ENCODE data around the gene DCC.

Gene DCC

DNA sequence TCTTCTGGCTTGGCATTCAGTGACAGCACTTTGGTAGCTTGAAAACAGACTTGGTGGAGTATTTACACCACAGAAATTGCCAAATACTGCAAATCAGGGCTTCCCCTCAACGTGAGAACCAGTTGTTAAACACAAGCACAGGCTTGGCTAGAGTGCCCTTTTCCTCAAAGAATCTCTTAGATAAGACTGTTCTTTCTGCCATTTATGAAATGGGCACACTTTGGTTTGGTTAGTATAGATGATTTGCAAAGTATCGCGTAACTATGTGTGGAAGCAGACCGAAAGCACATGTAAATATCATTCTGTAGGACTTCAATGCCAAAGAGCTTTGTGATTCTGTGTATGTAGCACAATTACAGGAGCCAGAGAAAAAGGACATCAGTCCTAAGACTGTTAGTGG is 308.2 kb downstream of the DCC start:
- Histone ChIP-seq H3K27ac (ENCODE audit: low read depth in 2 of 2, low read length in 2 of 2) (no peak overlapping the region), H3K27me3 (ENCODE audit: control insufficient read depth in 2 of 2, insufficient read depth in 2 of 2, low read length in 2 of 2) (no peaks in the 10 kb centered on the region), H3K9ac (ENCODE audit: low read depth in 1 of 2, low read length in 2 of 2) (no peak overlapping the region), H3K9me3 (ENCODE audit: control insufficient read depth in 2 of 2, low read length in 2 of 2) (no peaks in the 10 kb centered on the region), H3K4me1 (ENCODE audit: control insufficient read depth in 2 of 2, insufficient read depth in 2 of 2, low read length in 2 of 2) (no peaks in the 10 kb centered on the region), H3K4me3 (ENCODE audit: low read length in 2 of 2) (no peak overlapping the region), H3K36me3 (ENCODE audit: control insufficient read depth in 2 of 2, insufficient read depth in 2 of 2, low read length in 2 of 2) (no peaks in the 10 kb centered on the region)

GRCh38 chr18:52652391-52652790 is 312.4 kb downstream of the DCC start:
- no peaks in the 10 kb centered on the region for H3K27me3 ChIP-seq (ENCODE audit: control insufficient read depth in 2 of 2, insufficient read depth in 2 of 2, low read length in 2 of 2)
- H3K4me3 ChIP-seq (ENCODE audit: low read length in 2 of 2), result no peak overlapping the region
- no peaks in the 10 kb centered on the region for H3K4me1 ChIP-seq (ENCODE audit: control insufficient read depth in 2 of 2, insufficient read depth in 2 of 2, low read length in 2 of 2)
- no peaks in the 10 kb centered on the region for H3K36me3 ChIP-seq (ENCODE audit: control insufficient read depth in 2 of 2, insufficient read depth in 2 of 2, low read length in 2 of 2)
- no peak overlapping the region for H3K27ac ChIP-seq (ENCODE audit: low read depth in 2 of 2, low read length in 2 of 2)
- H3K9me3 ChIP-seq (ENCODE audit: control insufficient read depth in 2 of 2, low read length in 2 of 2), result no peaks in the 10 kb centered on the region
- H3K9ac ChIP-seq (ENCODE audit: low read depth in 1 of 2, low read length in 2 of 2), result no peak overlapping the region

- Histone ChIP-seq H3K9me3 (ENCODE audit: control insufficient read depth in 2 of 2, low read length in 2 of 2) (no peaks in the 10 kb centered on the region), H3K27me3 (ENCODE audit: control insufficient read depth in 2 of 2, insufficient read depth in 2 of 2, low read length in 2 of 2) (no peaks in the 10 kb centered on the region), H3K27ac (ENCODE audit: low read depth in 2 of 2, low read length in 2 of 2) (no peak overlapping the region), H3K4me1 (ENCODE audit: control insufficient read depth in 2 of 2, insufficient read depth in 2 of 2, low read length in 2 of 2) (no peaks in the 10 kb centered on the region), H3K9ac (ENCODE audit: low read depth in 1 of 2, low read length in 2 of 2) (no peak overlapping the region), H3K36me3 (ENCODE audit: control insufficient read depth in 2 of 2, insufficient read depth in 2 of 2, low read length in 2 of 2) (no peaks in the 10 kb centered on the region), H3K4me3 (ENCODE audit: low read length in 2 of 2) (no peak overlapping the region)
Observed at GRCh38 chr18:52657043-52657805, 317.2 kb downstream of the DCC start.

DNA sequence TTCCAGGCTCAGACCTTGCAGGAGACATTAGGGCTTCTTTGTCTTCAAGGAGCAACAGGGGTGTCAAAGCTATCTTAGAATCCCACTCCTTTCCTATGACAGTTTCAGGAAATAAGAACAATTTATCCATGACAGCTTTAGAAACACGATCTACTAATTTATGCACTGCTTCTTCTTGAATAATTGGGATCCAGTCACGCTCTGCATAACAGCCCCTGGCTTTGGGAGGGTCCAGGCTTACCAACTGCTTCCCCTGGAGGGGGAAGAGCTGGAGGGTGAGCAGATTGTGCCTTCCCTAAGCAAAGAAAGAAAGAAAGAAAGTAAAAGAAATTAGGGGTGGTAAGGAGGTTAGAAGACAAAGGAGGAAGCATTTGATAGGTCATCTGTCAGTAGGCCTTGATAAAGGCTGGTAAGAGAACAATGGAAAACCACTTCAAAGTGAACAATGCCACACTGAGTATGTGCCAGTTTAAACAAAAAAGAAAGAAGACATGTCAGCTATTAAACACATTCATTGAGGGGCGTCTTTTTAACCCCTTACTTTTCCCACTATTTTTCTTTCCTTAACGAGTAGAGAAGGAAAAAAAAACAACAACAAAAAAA is 327.6 kb downstream of the DCC start:
- Histone ChIP-seq H3K27me3 (ENCODE audit: control insufficient read depth in 2 of 2, insufficient read depth in 2 of 2, low read length in 2 of 2) (no peaks in the 10 kb centered on the region), H3K4me3 (ENCODE audit: low read length in 2 of 2) (no peak overlapping the region), H3K9me3 (ENCODE audit: control insufficient read depth in 2 of 2, low read length in 2 of 2) (no peaks in the 10 kb centered on the region), H3K36me3 (ENCODE audit: control insufficient read depth in 2 of 2, insufficient read depth in 2 of 2, low read length in 2 of 2) (no peaks in the 10 kb centered on the region), H3K4me1 (ENCODE audit: control insufficient read depth in 2 of 2, insufficient read depth in 2 of 2, low read length in 2 of 2) (no peaks in the 10 kb centered on the region), H3K9ac (ENCODE audit: low read depth in 1 of 2, low read length in 2 of 2) (no peak overlapping the region), H3K27ac (ENCODE audit: low read depth in 2 of 2, low read length in 2 of 2) (no peak overlapping the region)

DNA sequence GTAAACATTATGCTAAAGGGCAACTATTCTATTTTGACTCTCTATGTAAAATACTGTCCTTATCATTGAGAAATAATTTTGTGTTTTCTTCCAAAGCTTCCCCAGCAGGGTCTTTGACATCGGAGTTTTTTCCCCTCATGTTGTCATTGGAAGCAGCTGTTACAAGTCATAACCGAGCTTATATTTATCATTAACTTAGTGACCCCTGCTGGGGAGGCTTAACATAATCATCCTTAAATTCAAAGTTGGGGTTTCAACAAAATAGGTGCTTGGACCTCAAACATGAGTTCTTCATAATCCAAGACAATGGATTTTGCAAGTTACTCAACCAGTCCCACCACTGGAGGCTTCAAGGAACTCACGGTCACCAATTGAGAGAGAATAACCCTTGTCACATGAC is 330.9 kb downstream of the DCC start:
- Histone ChIP-seq H3K27ac (ENCODE audit: low read depth in 2 of 2, low read length in 2 of 2) (no peak overlapping the region), H3K4me1 (ENCODE audit: control insufficient read depth in 2 of 2, insufficient read depth in 2 of 2, low read length in 2 of 2) (no peaks in the 10 kb centered on the region), H3K36me3 (ENCODE audit: control insufficient read depth in 2 of 2, insufficient read depth in 2 of 2, low read length in 2 of 2) (no peaks in the 10 kb centered on the region), H3K27me3 (ENCODE audit: control insufficient read depth in 2 of 2, insufficient read depth in 2 of 2, low read length in 2 of 2) (no peaks in the 10 kb centered on the region), H3K9me3 (ENCODE audit: control insufficient read depth in 2 of 2, low read length in 2 of 2) (no peaks in the 10 kb centered on the region), H3K9ac (ENCODE audit: low read depth in 1 of 2, low read length in 2 of 2) (no peak overlapping the region), H3K4me3 (ENCODE audit: low read length in 2 of 2) (no peak overlapping the region)

- Histone ChIP-seq H3K36me3 (ENCODE audit: control insufficient read depth in 2 of 2, insufficient read depth in 2 of 2, low read length in 2 of 2) (no peaks in the 10 kb centered on the region), H3K4me3 (ENCODE audit: low read length in 2 of 2) (no peak overlapping the region), H3K4me1 (ENCODE audit: control insufficient read depth in 2 of 2, insufficient read depth in 2 of 2, low read length in 2 of 2) (no peaks in the 10 kb centered on the region), H3K9me3 (ENCODE audit: control insufficient read depth in 2 of 2, low read length in 2 of 2) (no peaks in the 10 kb centered on the region), H3K27ac (ENCODE audit: low read depth in 2 of 2, low read length in 2 of 2) (no peak overlapping the region), H3K9ac (ENCODE audit: low read depth in 1 of 2, low read length in 2 of 2) (no peak overlapping the region), H3K27me3 (ENCODE audit: control insufficient read depth in 2 of 2, insufficient read depth in 2 of 2, low read length in 2 of 2) (no peaks in the 10 kb centered on the region)
Observed at GRCh38 chr18:52678034-52678433, 338.0 kb downstream of the DCC start.

DNA sequence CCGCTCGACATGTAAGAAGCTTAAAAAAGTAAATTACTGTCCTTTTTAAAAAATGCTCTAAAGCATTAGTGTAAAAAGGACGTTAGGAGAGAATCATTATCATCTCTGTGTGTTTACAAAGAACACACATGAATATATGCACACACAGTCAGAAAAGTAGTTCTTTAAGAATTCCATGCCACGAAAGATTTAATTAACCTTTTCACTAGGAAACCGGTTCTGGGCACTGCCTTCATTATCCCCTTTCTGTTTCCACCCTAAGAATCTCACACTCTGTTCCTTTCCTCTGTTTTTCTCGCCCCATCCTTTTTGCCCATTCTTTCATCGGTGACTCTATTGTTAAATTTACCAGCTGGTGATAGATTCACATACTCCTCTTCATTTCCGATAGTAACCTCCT is 338.6 kb downstream of the DCC start:
- Histone ChIP-seq H3K27me3 (ENCODE audit: control insufficient read depth in 2 of 2, insufficient read depth in 2 of 2, low read length in 2 of 2) (no peaks in the 10 kb centered on the region), H3K9ac (ENCODE audit: low read depth in 1 of 2, low read length in 2 of 2) (no peak overlapping the region), H3K36me3 (ENCODE audit: control insufficient read depth in 2 of 2, insufficient read depth in 2 of 2, low read length in 2 of 2) (no peaks in the 10 kb centered on the region), H3K4me3 (ENCODE audit: low read length in 2 of 2) (no peak overlapping the region), H3K4me1 (ENCODE audit: control insufficient read depth in 2 of 2, insufficient read depth in 2 of 2, low read length in 2 of 2) (no peaks in the 10 kb centered on the region), H3K27ac (ENCODE audit: low read depth in 2 of 2, low read length in 2 of 2) (no peak overlapping the region), H3K9me3 (ENCODE audit: control insufficient read depth in 2 of 2, low read length in 2 of 2) (no peaks in the 10 kb centered on the region)

DNA sequence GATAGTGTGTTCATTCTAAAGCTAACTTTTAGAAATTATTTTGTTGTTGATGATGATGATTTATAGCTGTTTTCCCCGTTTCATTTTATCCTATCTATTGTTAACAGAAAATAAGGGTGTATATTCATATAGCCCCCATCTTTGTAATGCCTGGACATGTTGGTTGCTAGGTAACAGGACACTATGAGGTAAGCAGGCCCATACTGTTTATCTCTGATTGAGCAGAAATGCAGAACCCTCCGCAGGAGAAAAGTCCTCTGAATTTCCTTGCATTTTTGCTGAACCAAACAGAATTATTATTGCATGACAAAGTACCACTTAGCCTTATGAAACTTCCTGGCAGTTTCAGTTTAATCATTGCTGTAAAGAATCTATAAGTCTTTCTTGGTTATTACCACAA is 339.4 kb downstream of the DCC start:
- no peak overlapping the region for H3K4me3 ChIP-seq (ENCODE audit: low read length in 2 of 2)
- no peaks in the 10 kb centered on the region for H3K27me3 ChIP-seq (ENCODE audit: control insufficient read depth in 2 of 2, insufficient read depth in 2 of 2, low read length in 2 of 2)
- no peak overlapping the region for H3K9ac ChIP-seq (ENCODE audit: low read depth in 1 of 2, low read length in 2 of 2)
- H3K36me3 ChIP-seq (ENCODE audit: control insufficient read depth in 2 of 2, insufficient read depth in 2 of 2, low read length in 2 of 2), result no peaks in the 10 kb centered on the region
- H3K27ac ChIP-seq (ENCODE audit: low read depth in 2 of 2, low read length in 2 of 2), result no peak overlapping the region
- H3K9me3 ChIP-seq (ENCODE audit: control insufficient read depth in 2 of 2, low read length in 2 of 2), result no peaks in the 10 kb centered on the region
- H3K4me1 ChIP-seq (ENCODE audit: control insufficient read depth in 2 of 2, insufficient read depth in 2 of 2, low read length in 2 of 2), result no peaks in the 10 kb centered on the region

DNA sequence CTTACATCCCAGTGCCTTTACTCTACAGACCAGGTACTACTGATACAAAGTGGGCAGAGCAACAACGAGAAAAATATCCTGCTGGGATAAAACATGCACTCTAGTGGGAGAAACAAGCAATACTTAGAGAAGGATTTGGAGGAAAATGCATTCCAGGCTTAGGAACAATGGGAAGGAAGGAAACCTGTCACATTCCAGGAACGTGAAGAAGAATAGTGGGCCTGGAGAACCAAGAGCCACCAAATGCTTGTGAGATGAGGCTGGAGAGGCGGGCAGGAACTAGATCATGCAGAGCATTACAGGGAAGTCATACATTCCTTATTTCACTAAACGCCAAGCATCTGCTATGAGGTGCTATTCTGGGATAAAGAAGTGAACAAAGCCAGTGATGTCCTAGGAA is 342.3 kb downstream of the DCC start:
- H3K36me3 ChIP-seq (ENCODE audit: control insufficient read depth in 2 of 2, insufficient read depth in 2 of 2, low read length in 2 of 2), result no peaks in the 10 kb centered on the region
- no peaks in the 10 kb centered on the region for H3K4me1 ChIP-seq (ENCODE audit: control insufficient read depth in 2 of 2, insufficient read depth in 2 of 2, low read length in 2 of 2)
- no peaks in the 10 kb centered on the region for H3K9me3 ChIP-seq (ENCODE audit: control insufficient read depth in 2 of 2, low read length in 2 of 2)
- no peaks in the 10 kb centered on the region for H3K27me3 ChIP-seq (ENCODE audit: control insufficient read depth in 2 of 2, insufficient read depth in 2 of 2, low read length in 2 of 2)
- no peak overlapping the region for H3K4me3 ChIP-seq (ENCODE audit: low read length in 2 of 2)
- H3K27ac ChIP-seq (ENCODE audit: low read depth in 2 of 2, low read length in 2 of 2), result no peak overlapping the region
- H3K9ac ChIP-seq (ENCODE audit: low read depth in 1 of 2, low read length in 2 of 2), result no peak overlapping the region

DNA sequence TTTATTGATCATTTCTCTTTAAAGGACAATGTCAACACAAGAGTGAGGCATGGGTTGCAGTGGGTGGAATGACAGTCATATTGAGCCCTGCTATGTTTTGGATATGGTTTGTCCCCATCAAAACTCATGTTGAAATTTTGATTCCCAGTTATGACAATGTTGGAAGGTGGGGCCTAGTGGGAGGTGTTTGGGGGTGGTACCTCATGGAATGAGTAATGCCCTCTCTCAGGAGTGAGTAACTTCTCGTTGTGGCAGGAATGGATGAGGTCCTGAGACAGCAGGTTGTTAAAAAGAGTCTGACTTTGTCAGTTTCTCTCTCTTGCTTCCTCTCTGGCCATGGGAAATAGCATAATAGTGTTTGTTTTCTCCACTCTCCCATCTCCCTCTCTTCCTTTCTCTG is 345.3 kb downstream of the DCC start:
- Histone ChIP-seq H3K9me3 (ENCODE audit: control insufficient read depth in 2 of 2, low read length in 2 of 2) (no peaks in the 10 kb centered on the region), H3K4me1 (ENCODE audit: control insufficient read depth in 2 of 2, insufficient read depth in 2 of 2, low read length in 2 of 2) (no peaks in the 10 kb centered on the region), H3K4me3 (ENCODE audit: low read length in 2 of 2) (no peak overlapping the region), H3K27me3 (ENCODE audit: control insufficient read depth in 2 of 2, insufficient read depth in 2 of 2, low read length in 2 of 2) (no peaks in the 10 kb centered on the region), H3K36me3 (ENCODE audit: control insufficient read depth in 2 of 2, insufficient read depth in 2 of 2, low read length in 2 of 2) (no peaks in the 10 kb centered on the region), H3K9ac (ENCODE audit: low read depth in 1 of 2, low read length in 2 of 2) (no peak overlapping the region), H3K27ac (ENCODE audit: low read depth in 2 of 2, low read length in 2 of 2) (no peak overlapping the region)
